Epidermal melanocyte (primary cell): ENCODE measurements around the gene CLMP.

ENCODE experiments used
- DNase-seq: peaks from one replicate; pipeline ENCODE4 v3.0.0; 2011; ENCODE audit warnings: low spot score; ENCODE audit not compliant: insufficient read length

The CLMP gene

GRCh38 chr11:123190518-123190917, 4.5 kb downstream of the CLMP start:
- no peak for DNase-seq

DNA sequence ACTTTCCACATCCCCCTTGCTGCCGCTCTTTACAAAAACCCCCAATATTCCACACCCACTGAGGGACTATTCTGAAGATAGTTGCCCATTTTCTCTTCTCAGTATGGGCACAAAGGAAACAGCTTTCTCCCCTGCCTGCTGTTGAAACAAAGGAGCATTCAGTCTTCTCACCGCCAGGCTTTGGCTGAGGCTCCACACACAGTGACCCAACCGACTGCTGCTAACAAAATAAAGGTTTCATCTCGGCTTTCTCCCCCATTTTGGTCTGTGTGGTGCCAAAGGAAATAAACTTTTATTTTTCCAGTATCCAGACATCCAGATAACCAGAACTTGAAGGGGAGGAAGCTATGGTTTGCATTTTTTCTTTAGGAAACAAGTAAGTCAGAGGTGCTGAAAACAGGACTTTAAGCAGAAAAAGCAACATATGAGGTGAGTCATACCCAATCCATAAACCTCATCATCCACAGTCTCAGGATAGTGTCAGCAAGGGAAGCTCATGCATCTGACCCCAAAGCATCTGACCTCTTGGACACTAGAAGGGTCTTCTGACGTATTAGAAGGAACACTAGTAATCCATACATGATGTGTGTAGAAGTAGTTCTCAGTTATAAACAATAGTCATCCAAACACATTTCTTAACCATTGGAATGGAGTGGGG, 6.4 kb downstream of the CLMP start:
- DNase-seq, result peak; percentile 41

GRCh38 chr11:123187665-123188507, 7.2 kb downstream of the CLMP start:
- no peak for DNase-seq

DNA sequence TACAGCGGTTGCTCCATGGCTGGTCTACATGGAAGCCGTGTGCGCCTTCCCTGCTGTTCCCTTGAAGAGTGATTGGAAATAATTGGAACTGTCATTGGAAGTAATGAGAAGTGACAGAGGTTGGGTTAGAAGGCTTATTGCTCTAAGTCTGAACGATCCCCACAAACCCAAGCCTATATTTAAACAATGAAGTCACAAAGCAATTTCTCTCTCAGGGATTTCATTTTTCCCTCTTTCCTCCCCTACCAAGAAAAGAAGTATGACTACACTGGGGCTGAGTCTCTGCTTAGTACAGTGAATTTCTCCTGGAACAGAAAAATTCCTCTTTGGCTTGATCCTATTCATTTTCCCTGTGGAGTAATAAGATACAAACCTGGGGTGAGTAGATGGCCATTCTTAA, 7.8 kb downstream of the CLMP start:
- DNase-seq, result no peak

- DNase-seq, result no peak
These were observed 8.8 kb downstream of the CLMP start for GRCh38 chr11:123186286-123186685.

DNA sequence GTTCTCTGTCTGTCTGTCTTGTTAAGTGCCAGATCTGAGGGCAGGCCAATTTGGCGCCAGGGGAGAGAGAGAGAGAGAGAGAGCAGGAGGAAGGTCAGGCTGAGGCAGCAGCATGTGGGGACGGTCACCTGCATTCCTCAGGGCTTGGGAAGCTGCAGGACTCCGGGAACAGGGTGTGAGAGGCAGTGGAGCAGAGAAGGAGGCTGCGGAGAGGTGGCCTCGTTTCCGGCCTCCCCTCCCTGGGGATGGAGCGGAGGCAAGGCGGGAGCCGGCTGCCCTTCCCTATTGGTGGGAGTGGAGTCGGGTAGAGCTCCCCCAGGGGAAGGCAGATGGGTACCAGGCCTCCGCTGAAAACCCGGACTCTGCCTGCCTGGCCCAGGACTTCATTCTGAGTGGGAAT, 9.7 kb downstream of the CLMP start:
- no peak for DNase-seq

DNA sequence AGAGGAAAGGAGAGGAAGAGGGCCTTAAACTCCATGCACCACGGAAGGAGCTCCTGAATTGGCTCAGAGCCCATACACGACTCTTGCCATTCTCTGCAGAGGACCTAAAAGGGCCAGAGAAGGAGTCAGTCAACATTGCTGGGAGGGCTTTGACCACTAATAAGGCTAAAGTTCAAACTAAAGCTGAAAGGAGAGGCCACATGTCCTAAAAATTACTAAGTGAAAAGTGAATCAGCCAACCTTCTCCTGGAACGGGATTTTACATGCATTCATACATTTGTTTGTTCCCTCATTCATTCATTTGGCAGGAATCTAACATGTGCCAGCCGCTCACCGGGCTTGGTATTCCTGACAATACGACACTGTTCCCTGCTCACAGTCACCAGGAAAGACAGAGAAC, 10.5 kb downstream of the CLMP start:
- no peak for DNase-seq

- DNase-seq, result no peak
These were observed 11.5 kb downstream of the CLMP start for GRCh38 chr11:123183391-123184099.

GRCh38 chr11:123181767-123182500, 13.1 kb downstream of the CLMP start:
- DNase-seq, result no peak

DNA sequence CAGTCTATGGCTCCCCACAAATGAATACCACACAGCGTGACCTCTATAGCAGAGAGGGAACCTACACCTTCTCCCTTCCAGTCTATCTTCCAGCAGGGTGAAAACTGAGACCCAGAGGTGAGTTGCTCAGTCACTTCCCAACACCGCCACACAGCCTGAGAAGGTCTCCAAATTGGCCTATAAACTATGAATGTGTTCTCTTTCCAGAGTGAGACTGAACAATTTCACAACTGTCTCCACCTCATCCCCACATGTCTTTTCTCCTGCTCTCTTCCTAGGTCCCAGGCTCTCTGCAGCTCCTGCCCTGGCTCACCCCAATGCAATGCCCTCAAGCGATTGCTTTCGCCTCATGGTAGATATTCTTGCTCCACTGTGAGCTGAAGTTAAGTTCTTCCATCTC, 14.0 kb downstream of the CLMP start:
- no peak for DNase-seq

DNA sequence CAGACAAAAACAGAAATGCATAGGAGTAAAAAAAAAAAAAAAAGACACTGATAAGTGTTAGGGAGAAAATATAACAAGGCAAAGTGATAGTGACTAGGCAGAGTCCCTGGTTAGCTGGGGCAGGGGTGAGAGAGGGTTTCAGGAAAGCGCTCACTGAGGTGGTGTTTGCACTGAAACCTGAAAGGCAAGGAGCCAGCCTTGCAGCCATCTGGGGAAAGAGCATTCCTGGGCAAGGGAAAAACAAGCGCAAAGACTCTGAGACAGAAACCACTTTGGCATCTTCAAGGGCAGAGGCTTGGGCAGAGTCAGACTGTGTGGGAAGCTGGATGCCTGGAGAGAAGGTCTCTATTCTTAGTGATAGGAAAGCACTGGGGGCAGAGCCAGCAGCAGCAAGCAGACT, 14.5 kb downstream of the CLMP start:
- DNase-seq, result no peak

DNA sequence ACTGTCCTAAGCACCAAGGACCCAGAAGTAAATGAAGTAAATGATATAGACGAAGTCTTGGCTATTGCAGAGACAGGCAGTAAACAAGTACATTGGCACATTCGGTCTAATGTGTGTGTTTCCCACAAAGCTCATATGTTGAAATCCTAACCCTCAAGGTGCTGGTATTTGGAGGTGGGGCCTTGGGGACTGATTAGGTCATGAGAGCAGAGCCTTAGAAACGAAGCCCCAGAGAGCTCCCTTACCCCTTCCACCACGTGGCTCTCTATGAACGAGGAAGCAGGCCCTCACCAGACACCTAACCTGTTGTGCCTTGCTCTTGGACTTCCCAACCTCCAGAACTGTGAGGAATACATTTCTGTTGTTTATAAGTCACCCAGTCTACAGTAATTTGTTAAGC, 14.9 kb downstream of the CLMP start:
- no peak for DNase-seq

GRCh38 chr11:123179586-123179985, 15.5 kb downstream of the CLMP start:
- no peak for DNase-seq

- no peak for DNase-seq
These were observed 16.9 kb downstream of the CLMP start for GRCh38 chr11:123178186-123178585.

DNA sequence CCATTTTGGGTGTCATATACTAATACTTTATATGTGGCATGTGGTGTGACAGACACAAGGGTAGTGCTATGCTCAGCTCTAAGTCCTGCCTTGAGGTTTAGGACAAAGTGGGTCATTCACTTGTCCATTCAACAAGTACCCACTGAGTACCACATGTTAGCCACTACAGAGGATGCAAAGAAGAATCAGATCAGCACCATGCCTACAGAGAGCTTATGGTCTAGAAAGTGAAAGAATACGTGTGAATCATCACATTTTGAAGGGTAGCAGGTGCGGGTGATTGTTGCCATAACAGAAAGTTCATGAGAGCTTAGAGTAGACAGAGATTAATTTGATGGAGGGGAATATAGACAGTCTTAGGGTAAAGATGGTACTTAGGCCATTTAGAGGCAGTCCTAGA, 18.3 kb downstream of the CLMP start:
- no peak for DNase-seq

- DNase-seq, result peak; percentile 73
These were observed 20.6 kb downstream of the CLMP start for GRCh38 chr11:123174196-123175183.

DNA sequence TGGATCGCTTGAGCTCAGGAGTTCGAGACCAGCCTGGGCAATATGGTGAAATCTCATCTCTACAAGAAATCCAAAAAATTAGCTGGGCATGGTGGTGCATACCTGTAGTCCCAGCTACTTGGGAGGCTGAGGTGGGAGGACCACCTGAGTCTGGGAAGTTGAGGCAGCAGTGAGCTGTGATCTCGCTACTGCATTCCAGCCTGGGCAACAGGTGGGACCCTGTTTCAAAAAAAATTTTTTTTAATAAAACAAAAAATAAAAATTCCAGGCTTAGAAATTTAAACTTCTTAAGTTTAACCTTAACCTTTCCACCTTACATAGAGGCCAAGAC, 21.2 kb downstream of the CLMP start:
- DNase-seq, result no peak

GRCh38 chr11:123173040-123173855, 21.8 kb downstream of the CLMP start:
- peak; percentile 69 for DNase-seq

GRCh38 chr11:123170929-123171328, 24.1 kb downstream of the CLMP start:
- DNase-seq, result no peak

GRCh38 chr11:123169821-123170220, 25.2 kb downstream of the CLMP start:
- no peak for DNase-seq
